GM23338 (cell line): Measurements from ENCODE around the gene GRM8.

ENCODE experiments used
- CREB1 ChIP-seq: fragments of 250-450 bp; sonication (Bioruptor Pico); IDR thresholded peaks from 2 replicates; pipeline ENCODE4 v1.5.0; 2020; ENCODE audit warnings: low read depth, mild to moderate bottlenecking, moderate library complexity
- CTCF ChIP-seq, 2 experiments: fragments of 200-600 bp in 1 of 2; sonication (generic) in 1 of 2; conservative IDR thresholded peaks; 2 replicates each; pipeline versions ENCODE4 v1.5.1 to v1.6.1; 2016 to 2017; ENCODE audit warnings: antibody characterized with exemption in 2 of 2, low read depth in 2 of 2, mild to moderate bottlenecking in 2 of 2, moderate library complexity in 1 of 2
- ETS1 ChIP-seq: IDR thresholded peaks from 2 replicates; pipeline ENCODE4 v1.6.1; 2016; ENCODE audit warnings: antibody characterized with exemption
- EZH2 ChIP-seq: fragments of 200-600 bp; sonication (generic); IDR thresholded peaks from one replicate; pipeline ENCODE4 v1.8.0; 2017; ENCODE audit warnings: antibody characterized with exemption, mild to moderate bottlenecking, low read depth; ENCODE audit not compliant: unreplicated experiment
- EZH2phosphoT487 ChIP-seq: fragments of 200-600 bp; sonication (generic); IDR thresholded peaks from one replicate; pipeline ENCODE4 v1.8.1; 2018; ENCODE audit warnings: antibody characterized with exemption; ENCODE audit not compliant: unreplicated experiment
- JUNB ChIP-seq: IDR thresholded peaks from one replicate; pipeline ENCODE4 v1.6.1; 2016; ENCODE audit warnings: antibody characterized with exemption; ENCODE audit not compliant: unreplicated experiment
- NANOG ChIP-seq: IDR thresholded peaks from 2 replicates; pipeline ENCODE4 v1.6.1; 2016; ENCODE audit warnings: antibody characterized with exemption, borderline replicate concordance
- POLR2AphosphoS5 ChIP-seq: IDR thresholded peaks from 2 replicates; pipeline ENCODE4 v1.6.1; 2016; ENCODE audit warnings: antibody characterized with exemption, low read depth
- REST ChIP-seq: IDR thresholded peaks from one replicate; pipeline ENCODE4 v1.6.1; 2018; ENCODE audit warnings: antibody characterized with exemption; ENCODE audit not compliant: unreplicated experiment
- STAT1 ChIP-seq: IDR thresholded peaks from one replicate; pipeline ENCODE4 v1.6.1; 2016; ENCODE audit warnings: antibody characterized with exemption; ENCODE audit not compliant: unreplicated experiment
- ZNF114 ChIP-seq: fragments of 250-450 bp; sonication (Bioruptor Pico); IDR thresholded peaks from 2 replicates; pipeline ENCODE4 v1.5.0; 2020; ENCODE audit warnings: mild to moderate bottlenecking, moderate library complexity
- ZNF331 ChIP-seq: fragments of 250-450 bp; sonication (Bioruptor Pico); IDR thresholded peaks from 2 replicates; pipeline ENCODE4 v1.5.0; 2020; ENCODE audit warnings: low read depth, mild to moderate bottlenecking, moderate library complexity
- ZNF462 ChIP-seq: fragments of 250-450 bp; sonication (Bioruptor Pico); IDR thresholded peaks from 2 replicates; pipeline ENCODE4 v1.5.0; 2020; ENCODE audit warnings: mild to moderate bottlenecking, moderate library complexity

GRCh38 chr7:127194571-127194970 is 58.2 kb downstream of the GRM8 start:
- TF ChIP-seq CTCF (conservative IDR thresholded peaks at IDR 0.05; ENCODE audit: low read depth in 2 of 2): no peak
- no peak for TF ChIP-seq EZH2
- TF ChIP-seq ETS1: no peak
- no peak for TF ChIP-seq EZH2phosphoT487
- TF ChIP-seq POLR2AphosphoS5: no peak
- TF ChIP-seq REST: no peak
- TF ChIP-seq JUNB: no peak
- no peak for TF ChIP-seq STAT1
- TF ChIP-seq CREB1: no peak
- no peak for TF ChIP-seq ZNF331 (CRISPR knock-in tag)
- no peak for TF ChIP-seq ZNF462 (CRISPR knock-in tag)
- TF ChIP-seq ZNF114 (CRISPR knock-in tag): no peak
- no peak for TF ChIP-seq NANOG
